SU-DHL-6 (cell line): ENCODE measurements around the gene TAF9.

Experiments used
- CTCF ChIP-seq: fragments of 200-600 bp; sonication (generic); IDR thresholded peaks from one replicate; pipeline ENCODE4 v1.5.1; 2017; ENCODE audit warnings: antibody characterized with exemption, mild to moderate bottlenecking, low read length, moderate library complexity; ENCODE audit not compliant: insufficient read depth, poor library complexity, severe bottlenecking
- EZH2phosphoT487 ChIP-seq: fragments of 200-600 bp; sonication (generic), shearing (Covaris generic); conservative IDR thresholded peaks from 2 replicates; pipeline ENCODE4 v1.6.1; 2018; ENCODE audit warnings: mild to moderate bottlenecking, antibody characterized with exemption, low read length, moderate library complexity, mixed read lengths

DNA sequence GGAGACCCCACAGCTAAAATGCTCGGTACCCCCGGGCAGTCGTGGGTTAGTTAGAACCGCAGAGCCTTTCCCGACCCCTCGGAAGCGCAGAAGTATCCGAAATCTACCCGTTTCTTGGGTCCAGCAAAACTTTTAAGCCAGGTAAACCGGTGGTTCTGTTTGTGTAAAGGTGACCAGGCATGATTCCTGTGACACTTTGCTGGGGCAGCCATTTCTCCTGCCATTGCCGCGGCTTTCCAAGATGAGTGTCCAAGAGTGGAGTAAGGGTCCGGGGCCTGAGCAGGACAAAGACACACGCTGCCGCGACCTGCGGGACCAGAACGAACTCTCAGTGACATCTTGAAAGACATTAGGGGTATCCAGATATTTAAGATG, 46.3 kb upstream of the TAF9 start:
- no peak for TF ChIP-seq CTCF
- no peak for TF ChIP-seq EZH2phosphoT487
